Measurements from ENCODE around the gene ENGASE.
A peak's percentile ranks its signal among the peaks of the same experiment; 100 is the strongest.

The ENGASE gene

GRCh38 chr17:79117905-79118487, 43.4 kb downstream of the ENGASE start:
- DNase-seq: no peak

GRCh38 chr17:79118924-79119323, 44.3 kb downstream of the ENGASE start:
- no peak for DNase-seq

GRCh38 chr17:79120259-79120658, 45.6 kb downstream of the ENGASE start:
- no peak for DNase-seq

- DNase-seq: no peak
These were observed 49.4 kb downstream of the ENGASE start for GRCh38 chr17:79123988-79124387.

- no peak for DNase-seq
These were observed 50.0 kb downstream of the ENGASE start for GRCh38 chr17:79124513-79125209.

GRCh38 chr17:79125503-79125902, 50.9 kb downstream of the ENGASE start:
- DNase-seq: no peak

- no peak for DNase-seq
These were observed 51.5 kb downstream of the ENGASE start for GRCh38 chr17:79126139-79126538.

GRCh38 chr17:79127534-79128135, 53.0 kb downstream of the ENGASE start:
- no peak for DNase-seq

- DNase-seq: no peak
These were observed 54.9 kb downstream of the ENGASE start for GRCh38 chr17:79129523-79129922.

GRCh38 chr17:79130536-79131273, 56.1 kb downstream of the ENGASE start:
- DNase-seq: no peak

- DNase-seq: no peak
These were observed 56.6 kb downstream of the ENGASE start for GRCh38 chr17:79131274-79131635.

- no peak for DNase-seq
These were observed 57.1 kb downstream of the ENGASE start for GRCh38 chr17:79131701-79132100.

- peak; percentile 89 for DNase-seq
These were observed 57.8 kb downstream of the ENGASE start for GRCh38 chr17:79132271-79133064.

- DNase-seq: no peak
These were observed 58.6 kb downstream of the ENGASE start for GRCh38 chr17:79133214-79133613.

GRCh38 chr17:79133985-79134384, 59.4 kb downstream of the ENGASE start:
- DNase-seq: no peak

- DNase-seq: no peak
These were observed 60.4 kb downstream of the ENGASE start for GRCh38 chr17:79135011-79135410.

- DNase-seq: no peak
These were observed 61.2 kb downstream of the ENGASE start for GRCh38 chr17:79135628-79136405.

Data from NCI-H774 (cell line).